Keratinocyte (primary cell): ENCODE measurements around the gene TGM1. TPM values are rescaled to one million over a fixed set of nuclear protein-coding genes. Genes with fewer than 3 reads are reported as not detected.

Experiments used
- DNase-seq: peaks from one replicate; pipeline ENCODE4 v3.0.0-alpha.2; 2011; ENCODE audit warnings: low read depth, missing footprints, low spot score
- FAIRE-seq: peaks from 2 replicates; lab custom pipeline; 2011; peaks lifted over from hg19 to GRCh38; lab: Jason Lieb, UNC
- H2AFZ ChIP-seq: 2 replicates; pipeline ENCODE4 v1.6.0; 2012; ENCODE audit warnings: low read length, control low read depth, inconsistent platforms; ENCODE audit not compliant: control insufficient read depth
- H3K27ac ChIP-seq: 2 replicates; pipeline ENCODE4 v1.5.1; 2011; ENCODE audit warnings: low read length; ENCODE audit not compliant: control insufficient read depth, insufficient read depth
- H3K27me3 ChIP-seq: 3 replicates; pipeline ENCODE4 v1.6.0; 2011; ENCODE audit warnings: low read length; ENCODE audit not compliant: control insufficient read depth, insufficient read depth; ENCODE audit errors: extremely low read depth
- H3K36me3 ChIP-seq, 2 experiments: 2 replicates in 1 of 2; 3 replicates in 1 of 2; pipeline ENCODE4 v1.5.1; 2011; ENCODE audit warnings: low read length in 2 of 2, mild to moderate bottlenecking in 1 of 2; ENCODE audit not compliant: control insufficient read depth in 2 of 2, insufficient read depth in 2 of 2; ENCODE audit errors: extremely low read depth in 1 of 2
- H3K4me1 ChIP-seq: 3 replicates; pipeline ENCODE4 v1.5.1; 2011; ENCODE audit warnings: low read length; ENCODE audit not compliant: control insufficient read depth, insufficient read depth; ENCODE audit errors: extremely low read depth
- H3K4me2 ChIP-seq: 3 replicates; pipeline ENCODE4 v1.6.0; 2011; ENCODE audit warnings: low read depth, low read length; ENCODE audit not compliant: control insufficient read depth, insufficient read depth; ENCODE audit errors: extremely low read depth
- H3K4me3 ChIP-seq, 3 experiments: fragments of 200-600 bp in 1 of 3; sonication (generic) in 1 of 3; 2 replicates in 2 of 3; 3 replicates in 1 of 3; pipeline ENCODE4 v1.5.1; 2011 to 2016; ENCODE audit warnings: low read length in 3 of 3, mild to moderate bottlenecking in 3 of 3, control low read depth in 2 of 3, inconsistent platforms in 1 of 3, low read depth in 1 of 3, mixed read lengths in 1 of 3, mixed run types in 1 of 3, moderate library complexity in 1 of 3; ENCODE audit not compliant: control insufficient read depth in 2 of 3, insufficient read depth in 2 of 3; ENCODE audit errors: extremely low read depth in 1 of 3
- H3K79me2 ChIP-seq: 2 replicates; pipeline ENCODE4 v1.6.0; 2012; ENCODE audit warnings: low read length; ENCODE audit not compliant: control insufficient read depth, insufficient read depth
- H3K9ac ChIP-seq: 3 replicates; pipeline ENCODE4 v1.6.0; 2011; ENCODE audit warnings: low read length; ENCODE audit not compliant: control insufficient read depth, insufficient read depth; ENCODE audit errors: extremely low read depth
- H3K9me1 ChIP-seq: 3 replicates; pipeline ENCODE4 v1.6.0; 2011; ENCODE audit warnings: low read length; ENCODE audit not compliant: control insufficient read depth, insufficient read depth; ENCODE audit errors: extremely low read depth
- H3K9me3 ChIP-seq: 2 replicates; pipeline ENCODE4 v1.5.1; 2012; ENCODE audit warnings: low read depth, low read length; ENCODE audit not compliant: control insufficient read depth
- H4K20me1 ChIP-seq: 3 replicates; pipeline ENCODE4 v1.6.0; 2011; ENCODE audit warnings: low read length; ENCODE audit not compliant: control insufficient read depth, insufficient read depth; ENCODE audit errors: extremely low read depth
- CTCF ChIP-seq, 3 experiments: IDR thresholded peaks in 1 of 3; conservative IDR thresholded peaks in 1 of 3; optimal IDR thresholded peaks in 1 of 3; 2 replicates in 2 of 3; 3 replicates in 1 of 3; pipeline versions ENCODE3 to v1.5.1; 2011; ENCODE audit warnings: low read length in 3 of 3, mild to moderate bottlenecking in 3 of 3, moderate library complexity in 2 of 3, control low read depth in 1 of 3, inconsistent platforms in 1 of 3; ENCODE audit not compliant: insufficient read depth in 2 of 3; ENCODE audit errors: extremely low read depth in 1 of 3
- EZH2 ChIP-seq: IDR thresholded peaks from one replicate; pipeline ENCODE4 v1.6.1; 2012; ENCODE audit warnings: inconsistent platforms, mild to moderate bottlenecking, low read length, moderate library complexity
- dilution Hi-C: fragments of 300-500 bp; cut with MboI; formaldehyde crosslinking; loops from one replicate; pipeline ENCODE4 v1.7.0; 2020; ENCODE audit warnings: low sequenced_read_pairs; ENCODE audit not compliant: extremely low pct_ligation_motif_present
- polyA plus RNA-seq, 5 experiments: library from polyadenylated mRNA; depleted of rRNA in 3 of 5; stranded (reverse) in 3 of 5; stranded (forward) in 1 of 5; unstranded in 1 of 5; fragments of >200 nt; gene quantifications; 1 replicate in 1 of 5; 2 replicates in 3 of 5; 3 replicates in 1 of 5; pipeline versions ENCODE4 v1.2.1 to v1.2.3, GENCODE V29; 2011 to 2012; ENCODE audit warnings: missing spikeins in 2 of 5, low read depth in 1 of 5, low replicate concordance in 1 of 5

The TGM1 gene
- polyA plus RNA-seq, 1 donor (not counting 4 experiments of a cell fraction or from before 2014, with no cell fraction given) = 16.1 TPM

DNA sequence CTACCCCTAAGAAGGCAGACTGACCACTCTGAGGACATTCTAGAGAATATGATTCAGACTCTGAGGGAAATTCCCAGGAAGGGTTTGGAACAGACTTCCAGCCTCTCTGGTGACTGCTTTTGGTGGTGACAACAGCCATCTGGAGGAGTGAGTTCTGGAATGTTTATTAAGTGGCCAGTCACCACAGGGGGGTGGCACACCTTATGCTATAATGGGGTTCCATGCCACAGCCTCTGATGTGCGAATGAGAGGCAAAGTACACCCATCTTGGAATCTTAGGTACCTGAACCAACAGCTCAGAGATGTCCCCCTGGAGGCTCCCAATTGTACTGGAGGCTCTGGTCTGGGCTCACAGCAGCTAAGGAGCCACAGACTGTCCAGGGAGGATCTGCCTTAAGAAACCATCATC lies 11.1 kb downstream of the TGM1 start:
- Histone ChIP-seq H3K36me3 (peaks cover 18 to 29% of the 10 kb centered on the region in 2 experiments), H3K9me1 (no peaks in the 10 kb centered on the region), H3K4me2 (no peak overlapping the region), H3K27me3 (no peaks in the 10 kb centered on the region), H3K4me3 (no peak overlapping the region), H3K79me2 (no peaks in the 10 kb centered on the region), H3K9me3 (no peaks in the 10 kb centered on the region), H4K20me1 (no peaks in the 10 kb centered on the region), H3K4me1 (no peaks in the 10 kb centered on the region), H3K9ac (no peak overlapping the region), H2AFZ (no peak overlapping the region), H3K27ac (no peak overlapping the region)
- DNase-seq (no peak), FAIRE-seq (no peak)
- dilution Hi-C loops = no loop called here
- TF ChIP-seq CTCF (optimal IDR thresholded peaks at IDR 0.05 in 1 of 3, IDR thresholded peaks at IDR 0.05 in 1 of 3, conservative IDR thresholded peaks at IDR 0.05 in 1 of 3; ENCODE audit: extremely low read depth in 1 of 3, insufficient read depth in 2 of 3, low read length in 3 of 3) = peak in 1 of 3 experiments; percentile 2
- no peak for TF ChIP-seq EZH2

GRCh38 chr14:24250354-24250753 lies 12.6 kb downstream of the TGM1 start:
- no peak for DNase-seq
- H3K4me1 ChIP-seq = no peaks in the 10 kb centered on the region
- no peak for FAIRE-seq
- TF ChIP-seq EZH2 (no peak), CTCF (optimal IDR thresholded peaks at IDR 0.05 in 1 of 3, IDR thresholded peaks at IDR 0.05 in 1 of 3, conservative IDR thresholded peaks at IDR 0.05 in 1 of 3; ENCODE audit: extremely low read depth in 1 of 3, insufficient read depth in 2 of 3, low read length in 3 of 3) (no peak)
- no peaks in the 10 kb centered on the region for H3K79me2 ChIP-seq
- no peak overlapping the region for H2AFZ ChIP-seq
- H3K27me3 ChIP-seq = no peaks in the 10 kb centered on the region
- H3K9ac ChIP-seq = no peak overlapping the region
- H4K20me1 ChIP-seq = no peaks in the 10 kb centered on the region
- no peaks in the 10 kb centered on the region for H3K9me3 ChIP-seq
- dilution Hi-C loops = no loop called here
- H3K9me1 ChIP-seq = no peaks in the 10 kb centered on the region
- no peak overlapping the region for H3K4me3 ChIP-seq
- no peak overlapping the region for H3K4me2 ChIP-seq
- peaks cover 13 to 28% of the 10 kb centered on the region in 2 experiments for H3K36me3 ChIP-seq
- H3K27ac ChIP-seq = no peak overlapping the region
